Islet of Langerhans (tissue), 1 donor: Measurements from ENCODE around the gene ACAP3.

Experiments
- FAIRE-seq: peaks from one replicate; lab custom pipeline; 2011; peaks lifted over from hg19 to GRCh38; lab: Jason Lieb, UNC

The ACAP3 gene

DNA sequence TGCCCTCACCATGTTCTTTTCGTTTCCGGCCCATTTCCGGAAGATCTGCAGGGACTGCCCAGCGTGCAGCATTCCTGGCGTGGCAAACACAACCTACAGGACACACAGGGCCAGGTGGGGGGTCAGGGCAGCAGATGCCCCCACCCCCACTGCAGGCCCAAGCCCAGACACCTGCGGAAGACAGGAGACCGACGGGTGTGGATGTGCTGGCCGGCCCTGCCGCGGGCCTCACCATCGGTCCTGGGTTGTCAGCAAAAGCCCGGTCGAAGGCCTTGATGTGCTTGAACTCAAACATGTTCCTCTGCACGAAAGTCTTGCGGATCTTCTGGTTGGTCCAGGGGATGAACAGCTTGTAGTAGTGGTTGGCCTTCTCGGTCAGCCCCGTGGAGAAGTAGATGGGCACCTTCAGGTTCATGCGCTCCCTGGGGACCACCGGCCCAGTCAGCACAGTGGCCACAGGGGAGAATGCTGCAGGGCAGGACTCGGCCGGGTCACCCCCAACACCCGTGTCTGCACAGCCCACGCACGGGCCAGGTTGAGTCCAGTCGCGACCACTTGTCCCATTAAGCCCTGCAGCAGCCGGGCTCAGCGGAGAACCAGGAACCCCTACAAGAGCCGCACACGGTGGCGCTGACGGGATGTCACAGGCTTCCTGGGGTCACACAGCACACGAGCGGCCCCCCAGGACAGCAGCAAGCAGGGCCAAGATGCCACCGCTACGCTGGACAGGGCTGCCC, 5.9 kb upstream of the ACAP3 start:
- FAIRE-seq, result no peak

DNA sequence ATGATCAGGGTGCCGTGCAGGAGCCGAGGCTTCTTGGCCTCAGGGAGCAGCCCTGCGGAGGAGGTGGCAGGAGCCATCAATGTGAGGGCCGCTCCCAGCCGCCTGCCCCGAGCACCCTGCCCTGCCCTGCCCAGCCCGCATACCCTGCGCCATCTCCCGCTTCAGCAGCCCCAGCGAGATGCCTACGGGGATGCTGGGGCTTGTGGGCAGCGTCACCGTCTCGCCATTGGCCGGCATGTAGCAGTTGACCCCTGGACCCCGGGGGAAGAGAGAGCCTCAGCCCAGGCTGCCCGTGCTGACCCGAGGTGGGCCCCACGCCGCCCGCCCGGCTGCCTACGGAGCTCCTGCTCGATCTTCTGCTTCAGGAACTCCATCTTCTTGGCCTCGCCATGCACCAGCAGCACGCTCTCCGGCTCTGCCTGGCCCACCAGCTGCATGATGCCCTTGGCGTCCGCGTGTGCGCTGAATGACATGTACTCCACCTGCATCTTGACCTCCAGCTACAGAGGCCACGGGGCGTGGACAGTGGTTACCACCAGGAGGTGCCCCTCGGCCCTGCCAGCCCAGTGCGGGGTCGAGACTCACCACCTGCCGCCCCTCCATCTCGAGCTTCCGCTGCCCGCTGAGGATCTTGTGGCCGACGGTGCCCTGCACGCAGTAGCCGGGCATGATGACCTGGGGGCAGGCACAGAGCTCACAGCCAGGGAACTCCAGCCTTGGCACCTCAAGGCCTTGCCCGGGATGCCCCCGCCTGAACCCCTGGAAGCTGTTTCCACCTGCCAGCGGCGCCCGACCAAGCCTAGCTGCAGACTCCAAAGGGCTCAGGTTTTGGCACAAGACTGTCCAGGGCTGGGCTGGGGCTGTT, 5.0 kb upstream of the ACAP3 start:
- no peak for FAIRE-seq

DNA sequence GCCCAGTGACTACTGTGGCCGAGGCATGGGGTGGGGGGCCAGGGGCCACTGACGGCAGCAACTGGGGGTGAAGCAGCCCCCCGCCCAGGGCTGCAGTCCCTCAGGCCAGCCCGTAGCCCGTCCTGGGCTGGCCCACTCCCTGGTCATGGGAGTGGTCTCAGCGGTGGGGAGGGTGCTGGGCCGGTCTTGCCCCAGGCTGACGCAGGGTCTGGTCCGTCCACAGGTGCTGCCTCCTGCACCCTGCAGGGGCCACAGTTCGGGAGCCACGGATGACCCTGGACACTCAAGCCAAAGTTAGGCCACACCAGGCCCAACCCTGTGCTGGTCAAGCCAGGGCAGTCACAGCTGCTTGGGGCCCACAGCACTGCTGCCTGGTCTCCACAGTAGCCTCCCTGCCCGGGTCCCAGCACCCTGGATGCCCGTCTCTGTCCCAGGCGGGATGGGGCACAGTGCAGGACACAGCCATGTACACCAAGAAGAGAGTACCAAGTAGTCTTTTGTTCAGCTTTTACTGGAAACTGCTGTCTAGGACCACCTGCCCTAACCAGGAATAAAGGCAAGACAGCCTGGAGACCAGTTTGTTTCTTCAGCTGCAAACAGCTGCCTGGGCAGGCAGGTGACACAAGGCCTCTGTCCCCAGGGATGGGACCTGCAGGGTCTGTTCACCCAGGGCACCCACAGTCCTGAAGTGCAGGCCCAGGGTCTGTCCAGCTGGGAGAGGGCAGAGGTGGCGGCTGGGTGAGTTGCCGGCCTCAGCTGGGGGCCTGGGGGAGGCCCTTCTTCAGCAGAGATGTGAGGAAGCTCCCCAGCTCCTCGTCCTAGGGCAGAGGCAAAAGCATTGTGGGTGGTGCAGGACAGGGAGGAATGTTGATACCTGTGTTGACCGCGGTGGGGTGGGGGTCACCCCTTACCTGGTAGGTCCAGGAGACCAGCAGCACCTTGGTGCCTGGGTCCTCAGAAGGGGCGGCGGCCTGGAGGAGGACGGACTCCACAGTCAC, 3.7 kb upstream of the ACAP3 start:
- FAIRE-seq, result no peak

DNA sequence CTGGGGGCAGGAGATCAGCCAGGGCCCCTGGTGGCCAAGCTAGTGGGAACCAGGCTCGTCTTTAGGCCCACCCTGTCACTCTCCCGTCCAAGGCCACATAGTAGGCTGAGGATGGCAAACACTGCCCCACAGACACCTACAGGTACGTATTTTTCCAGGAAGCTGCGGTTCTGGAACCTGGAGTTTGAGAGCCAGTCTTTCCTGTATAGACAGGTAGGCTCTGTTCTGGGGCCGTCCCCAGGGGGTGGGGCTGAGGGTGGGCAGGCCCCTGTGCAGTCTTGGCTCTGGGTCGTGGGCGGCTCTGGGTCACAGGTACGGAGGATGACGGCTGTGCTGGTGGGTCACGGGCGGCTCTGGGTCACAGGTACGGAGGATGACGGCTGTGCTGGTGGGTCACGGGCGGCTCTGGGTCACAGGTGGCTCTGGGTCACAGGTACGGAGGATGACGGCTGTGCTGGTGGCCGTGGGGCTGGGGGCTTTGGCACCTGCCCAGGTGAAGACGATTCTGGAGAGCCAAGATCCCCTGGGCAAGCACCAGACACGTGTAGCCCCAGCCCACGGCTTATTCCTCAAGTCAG, 2.8 kb upstream of the ACAP3 start:
- no peak for FAIRE-seq

DNA sequence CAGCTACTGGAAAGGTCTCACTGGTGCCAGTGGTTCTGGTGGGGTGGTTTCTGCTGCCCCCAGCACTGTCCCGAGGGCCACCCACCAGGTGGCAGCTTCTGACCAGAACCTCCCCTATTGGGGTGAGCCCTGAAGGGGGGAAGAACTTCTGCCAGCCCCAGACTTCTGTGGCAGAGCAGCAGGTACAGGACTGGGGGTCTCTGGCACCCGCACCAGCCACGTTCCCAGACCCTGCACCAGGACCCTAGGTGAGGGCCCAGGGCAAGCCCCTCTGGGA, 2.3 kb upstream of the ACAP3 start:
- no peak for FAIRE-seq

DNA sequence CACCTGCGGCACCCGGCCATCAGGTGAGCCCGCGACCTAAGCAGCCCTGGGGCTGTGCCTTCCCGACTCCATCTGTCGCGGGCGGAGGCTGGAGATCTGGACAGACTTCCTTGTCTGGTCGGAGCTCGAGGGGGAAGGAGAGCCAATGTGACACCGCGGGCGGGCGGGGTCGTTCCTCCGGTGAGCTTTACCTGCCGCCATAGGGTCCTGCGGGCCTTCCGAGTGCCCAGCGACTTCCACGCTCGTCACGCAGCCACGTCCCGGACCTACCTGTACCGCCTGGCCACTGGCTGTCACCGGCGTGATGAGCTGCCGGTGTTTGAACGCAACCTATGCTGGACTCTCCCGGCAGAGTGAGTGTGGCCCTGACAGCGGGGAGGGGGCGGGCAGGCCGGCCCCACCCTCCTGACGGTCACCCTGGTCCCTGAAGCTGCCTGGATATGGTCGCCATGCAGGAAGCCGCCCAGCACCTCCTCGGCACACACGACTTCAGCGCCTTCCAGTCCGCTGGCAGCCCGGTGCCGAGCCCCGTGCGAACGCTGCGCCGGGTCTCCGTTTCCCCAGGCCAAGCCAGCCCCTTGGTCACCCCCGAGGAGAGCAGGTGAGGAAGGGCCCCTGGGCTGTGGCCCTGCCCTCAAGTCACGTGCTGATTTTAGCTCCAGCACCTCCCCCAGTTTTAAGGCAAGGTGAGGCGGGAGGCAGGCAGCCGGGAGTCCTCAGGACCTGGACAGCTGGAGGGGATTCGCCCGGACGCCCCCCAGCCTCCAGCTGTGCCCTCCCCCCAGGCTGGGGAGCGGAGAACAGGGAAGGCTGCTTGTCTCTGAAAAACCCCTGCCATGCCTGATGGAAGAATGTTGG, 1.8 kb upstream of the ACAP3 start:
- FAIRE-seq, result no peak

DNA sequence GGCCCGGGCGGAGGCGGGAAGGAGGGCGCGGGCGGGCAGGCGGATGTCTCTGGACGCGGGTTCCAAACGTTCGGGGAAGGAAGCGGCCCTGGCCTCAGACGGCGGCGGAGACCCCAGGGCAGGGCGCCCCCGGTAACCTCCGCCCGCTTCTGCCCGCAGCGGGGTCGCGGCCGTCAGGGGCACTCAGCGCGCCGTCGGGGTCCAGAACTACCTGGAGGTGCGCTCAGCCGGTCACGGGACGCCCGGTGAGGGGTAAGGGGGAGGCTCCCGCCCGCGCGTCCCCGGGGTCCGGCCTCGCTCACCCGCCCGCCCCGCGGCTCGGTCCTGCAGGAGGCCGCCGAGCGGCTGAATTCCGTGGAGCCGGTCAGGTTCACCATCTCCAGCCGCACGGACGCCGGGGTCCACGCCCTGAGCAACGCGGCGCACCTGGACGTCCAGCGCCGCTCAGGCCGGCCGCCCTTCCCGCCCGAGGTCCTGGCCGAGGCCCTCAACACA, 1.1 kb upstream of the ACAP3 start:
- FAIRE-seq, result no peak

DNA sequence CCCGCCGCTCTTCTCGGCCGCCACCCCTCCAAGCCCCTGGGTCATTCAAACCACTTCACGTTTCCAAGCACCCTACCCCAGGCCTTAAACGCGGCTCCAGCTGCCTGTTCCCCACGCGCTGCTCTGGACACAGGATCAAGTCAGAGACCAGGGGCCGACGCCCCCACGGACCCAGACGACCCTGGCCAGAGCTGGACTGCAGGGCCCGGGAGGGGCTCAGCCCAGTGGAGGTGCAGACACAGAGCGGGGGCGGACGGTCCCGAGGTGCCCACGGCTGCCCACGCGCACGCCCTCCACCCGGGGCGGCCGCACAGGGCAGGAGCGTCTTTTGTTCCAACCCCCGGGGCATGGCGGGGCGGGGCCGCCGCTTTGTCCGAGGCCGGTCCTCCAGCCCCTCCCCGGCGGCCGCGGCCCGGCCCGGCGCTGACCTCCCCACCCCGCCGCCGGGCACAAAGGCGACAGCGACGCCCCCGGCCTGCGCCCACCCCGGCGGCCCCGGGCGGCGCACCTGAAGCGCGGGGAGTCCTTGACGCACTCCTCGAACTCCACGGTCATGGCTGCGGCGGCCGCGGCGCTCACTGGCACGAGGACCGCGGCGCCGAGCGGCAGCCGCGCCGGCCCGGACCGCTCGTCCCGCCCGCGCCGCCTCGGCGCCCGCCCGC, 338 bp downstream of the ACAP3 start:
- no peak for FAIRE-seq

DNA sequence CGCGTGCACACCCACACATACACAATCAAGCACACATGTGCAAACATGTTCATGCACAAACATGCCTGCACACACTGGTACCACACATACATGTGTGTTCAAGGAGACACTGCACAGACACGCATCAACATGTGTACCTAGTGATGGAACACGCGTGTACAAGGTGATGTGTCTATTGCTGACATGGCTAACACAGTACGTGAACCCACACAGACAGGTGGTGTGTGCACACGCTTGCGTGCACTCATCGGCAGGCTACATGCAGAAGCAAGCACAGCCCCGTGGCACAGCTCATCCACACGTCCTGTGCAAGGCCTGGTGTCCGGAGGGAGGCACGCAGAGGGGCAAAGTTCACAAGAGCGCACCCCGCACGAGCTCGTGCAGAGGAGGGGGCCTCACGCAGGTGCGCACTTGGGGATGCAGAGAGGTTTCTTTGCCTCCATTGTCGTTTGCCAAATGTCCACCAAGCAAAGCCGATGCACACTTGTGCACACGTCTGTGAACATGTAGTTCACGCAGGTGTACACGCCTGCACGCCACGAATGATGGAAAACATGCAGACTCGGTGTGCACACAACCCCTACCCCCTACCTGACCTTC, 969 bp downstream of the ACAP3 start:
- FAIRE-seq, result no peak

DNA sequence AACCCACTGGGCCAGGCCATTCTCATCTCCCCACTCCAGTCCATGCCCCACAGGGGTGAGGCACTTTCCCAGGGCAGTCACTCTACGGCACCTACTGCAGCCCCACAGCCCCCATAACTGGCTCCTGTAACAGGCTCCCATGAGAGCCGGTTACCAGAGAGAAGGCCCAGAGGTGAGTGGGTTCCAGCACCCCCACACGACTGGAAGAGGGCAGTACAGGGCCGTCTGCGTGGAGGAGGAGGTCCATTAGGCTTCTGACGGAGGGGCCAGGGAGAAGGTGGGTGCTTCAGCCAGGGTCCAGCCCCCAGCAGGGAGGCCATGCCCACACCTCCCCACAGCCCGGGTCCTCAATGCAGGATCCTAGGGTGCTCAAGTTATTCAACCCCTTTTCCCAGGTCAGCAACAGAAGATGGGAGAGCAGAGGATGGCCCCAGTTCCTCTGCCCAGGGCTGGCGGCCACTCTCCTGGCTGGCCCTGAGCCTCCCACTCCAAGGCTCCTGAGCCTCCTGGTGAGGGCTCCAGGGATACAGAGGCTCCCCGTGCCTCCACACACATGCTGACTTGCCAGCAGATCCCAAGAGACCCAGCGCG, 1.6 kb downstream of the ACAP3 start:
- FAIRE-seq, result no peak

DNA sequence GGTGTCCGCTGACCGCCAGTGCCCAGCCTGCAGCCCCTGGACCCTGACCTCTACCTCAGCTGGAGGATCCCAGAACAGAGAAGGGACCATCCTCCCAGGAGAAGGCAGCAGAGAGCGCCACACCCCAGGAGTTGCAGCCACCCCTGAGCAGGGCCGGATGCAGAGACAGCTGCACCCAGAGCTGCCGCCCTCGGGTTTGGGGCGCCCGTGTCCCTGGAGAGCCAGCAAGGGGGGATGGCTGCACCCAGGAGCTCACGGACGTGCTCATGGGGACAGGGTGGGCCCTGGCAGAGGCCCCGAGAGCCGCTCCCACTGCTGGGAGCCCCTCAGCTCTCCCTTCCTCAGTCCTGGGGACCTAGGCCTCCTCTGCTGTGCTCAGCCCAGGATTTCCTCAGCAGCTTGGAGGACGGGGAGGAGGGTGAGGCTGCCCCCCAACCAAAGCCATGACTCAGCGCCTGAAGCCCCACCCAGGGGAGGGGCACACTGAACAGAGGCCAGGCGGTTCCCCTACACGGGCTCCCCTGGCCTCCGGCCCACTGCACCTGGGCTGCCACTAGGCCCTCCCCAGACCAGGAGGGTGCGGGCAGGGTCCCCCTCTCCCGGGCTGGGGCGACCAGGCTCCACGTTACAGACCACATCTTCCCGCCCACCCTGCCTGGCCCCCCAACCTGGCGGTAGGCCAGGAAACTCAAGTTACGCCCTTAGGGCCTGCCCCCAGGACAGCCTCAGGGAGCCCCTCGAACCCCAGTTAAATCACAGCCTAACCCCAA, 2.2 kb downstream of the ACAP3 start:
- FAIRE-seq, result no peak

DNA sequence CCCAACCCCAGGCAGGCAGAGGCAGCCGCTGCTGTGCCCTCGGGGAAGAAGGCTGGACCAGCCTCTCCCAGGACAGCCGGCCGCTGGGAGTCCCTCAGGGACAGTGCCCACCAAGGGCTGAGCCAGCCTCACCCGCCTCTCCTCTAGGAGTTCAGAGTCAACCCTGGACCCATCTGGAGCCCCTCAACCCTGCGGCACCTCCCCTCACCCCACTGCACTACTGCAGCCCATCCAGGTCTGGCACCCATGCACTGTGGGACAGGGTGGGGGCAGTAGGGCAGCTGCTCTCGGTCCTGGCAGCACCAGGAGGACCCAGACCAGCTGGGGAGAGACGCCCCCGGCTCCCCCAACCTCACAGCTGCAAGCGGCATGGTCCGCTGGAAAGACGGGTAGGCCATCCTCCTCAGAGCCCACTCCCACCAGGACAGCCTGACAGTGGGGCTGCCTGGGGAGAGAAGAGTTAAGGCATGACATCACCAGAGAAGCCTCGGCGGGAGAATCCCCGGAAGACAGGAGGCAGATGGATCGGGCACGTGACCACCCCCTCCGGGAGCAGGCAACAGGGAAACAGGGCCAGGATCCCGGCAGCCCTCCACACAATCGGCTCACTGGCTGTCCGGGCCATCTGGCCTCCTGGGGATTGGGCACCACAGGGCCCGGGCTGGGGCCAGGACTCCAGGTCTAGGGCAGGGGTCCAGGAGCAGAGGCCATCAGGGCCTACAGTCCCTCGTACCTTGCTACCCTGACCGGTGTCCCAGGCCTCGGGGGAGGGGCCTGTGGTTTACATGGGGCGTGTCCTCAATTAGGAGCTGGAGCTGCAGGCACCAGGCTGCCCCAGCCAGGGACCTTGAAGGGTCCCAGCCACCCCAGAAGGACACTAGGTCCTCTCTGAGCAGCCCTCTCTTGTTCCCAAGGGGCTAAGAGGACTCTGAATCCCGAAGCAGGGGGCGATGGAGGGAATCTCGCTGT, 3.1 kb downstream of the ACAP3 start:
- FAIRE-seq, result peak; percentile 90

DNA sequence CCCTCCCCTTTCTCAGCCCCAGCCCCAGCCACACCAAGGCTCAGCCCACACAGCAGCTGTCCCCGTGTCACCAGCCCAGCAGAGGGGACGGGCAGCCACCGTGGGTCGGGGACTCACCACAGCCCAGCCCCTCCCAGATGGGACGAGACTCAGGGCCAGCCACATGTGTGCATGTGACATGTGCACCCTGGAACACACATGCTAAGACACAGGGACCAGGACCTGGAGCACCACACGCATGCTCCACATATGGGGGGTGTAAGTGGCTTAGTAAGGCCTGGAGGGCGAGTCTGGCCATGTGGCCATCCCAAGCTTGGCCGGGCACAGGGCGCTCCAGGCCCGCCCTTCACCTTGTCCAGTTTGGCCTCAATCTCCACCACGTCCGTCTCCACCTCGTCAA, 4.0 kb downstream of the ACAP3 start:
- no peak for FAIRE-seq

DNA sequence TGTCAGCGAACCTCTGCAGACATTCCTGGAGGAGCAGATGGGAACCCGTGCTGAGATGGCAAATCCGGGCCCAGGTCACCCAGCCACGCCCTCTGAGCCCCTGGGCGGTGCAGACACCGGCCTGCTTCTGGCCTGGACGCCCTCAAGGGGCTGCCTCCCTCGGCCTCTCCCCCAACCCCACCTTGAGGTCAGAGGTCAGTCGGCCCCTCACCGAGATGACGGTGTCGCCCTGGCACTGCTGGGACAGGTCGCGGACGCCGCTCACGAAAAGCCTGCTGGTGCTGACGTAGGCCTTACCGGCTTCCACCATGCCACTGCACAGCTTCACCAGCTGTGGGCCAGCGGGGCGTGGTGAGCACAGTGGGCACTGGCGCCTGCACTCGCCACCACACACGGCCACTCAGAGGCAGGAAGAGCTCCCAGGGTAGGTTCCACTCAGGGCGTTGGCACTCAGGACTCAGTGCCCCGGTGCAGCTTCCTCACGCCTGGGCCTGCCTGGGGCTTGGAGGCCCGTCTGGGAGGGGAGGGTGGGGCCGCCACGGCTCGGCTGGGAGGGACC, 4.7 kb downstream of the ACAP3 start:
- FAIRE-seq, result no peak

DNA sequence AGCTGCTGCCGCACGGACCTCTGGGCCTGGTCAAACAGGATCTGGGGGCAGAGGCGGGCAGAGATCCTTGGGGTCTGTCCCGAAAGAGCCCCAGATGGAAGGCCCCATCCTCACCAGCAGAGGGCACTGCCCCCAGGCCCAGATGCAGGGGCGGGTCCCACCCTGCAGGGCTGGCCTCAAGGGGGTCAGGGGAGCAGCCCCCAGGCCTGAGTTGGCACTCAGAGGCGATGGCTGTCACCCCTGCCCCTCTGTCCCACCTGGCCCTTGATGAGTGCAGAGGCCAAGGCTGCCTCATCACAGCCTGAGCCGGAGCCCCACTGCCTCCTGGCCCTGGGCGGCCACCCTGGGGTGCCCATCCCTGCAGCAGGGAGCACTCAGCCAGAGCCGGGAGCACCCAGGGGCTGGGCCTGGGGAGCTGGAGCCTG, 5.7 kb downstream of the ACAP3 start:
- no peak for FAIRE-seq

DNA sequence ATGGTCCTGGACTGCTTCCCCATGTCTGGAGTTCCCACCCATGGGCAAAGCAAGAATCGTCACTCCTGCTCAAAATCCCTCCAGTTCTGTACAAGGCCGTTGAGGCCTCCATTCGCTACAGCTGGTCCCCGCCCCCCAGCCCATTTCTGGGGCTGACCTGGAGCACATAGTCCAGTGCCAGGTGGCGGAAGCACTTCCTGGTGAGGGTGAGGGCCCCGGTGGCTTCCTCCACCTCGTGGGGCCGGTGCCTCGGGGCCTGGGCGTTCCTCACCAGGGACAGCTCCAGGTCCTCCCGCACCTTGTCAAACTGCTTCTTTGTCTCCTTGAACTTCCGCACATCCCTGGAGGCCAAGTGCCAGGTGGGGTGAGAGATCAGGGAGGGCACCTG, 7.4 kb downstream of the ACAP3 start:
- no peak for FAIRE-seq

DNA sequence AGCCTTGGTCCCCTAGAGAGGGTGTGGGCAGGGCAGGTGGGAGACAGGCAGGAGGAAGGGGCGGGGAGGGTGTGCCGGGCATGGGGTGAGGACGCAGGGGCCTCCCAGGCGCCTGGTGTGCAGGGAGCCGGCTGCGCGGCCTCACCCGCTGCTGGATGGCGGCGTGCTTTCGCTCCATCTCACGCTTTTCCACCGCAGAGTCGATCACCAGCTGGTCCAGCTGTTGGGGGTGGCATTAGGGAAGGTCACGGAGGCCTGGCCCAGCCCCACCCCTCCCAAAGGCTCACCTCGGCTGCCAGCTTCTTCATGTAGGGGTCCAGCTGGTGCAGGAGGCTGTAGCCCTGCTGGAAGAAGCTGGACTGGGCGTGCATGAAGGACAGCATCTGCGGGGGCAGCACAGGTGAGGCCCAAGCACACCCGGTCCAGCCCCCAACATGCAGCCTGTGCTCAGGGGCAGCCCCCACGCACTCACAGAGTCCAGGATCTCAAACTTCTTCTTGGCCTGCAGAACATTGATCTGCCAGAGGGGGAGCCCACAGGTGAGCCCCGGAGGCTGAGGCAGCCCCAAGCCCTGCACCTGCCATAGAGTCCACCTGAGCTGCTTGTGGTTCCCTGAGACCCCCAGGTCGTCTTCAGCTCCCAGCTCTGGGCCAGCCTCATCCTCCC, 7.9 kb downstream of the ACAP3 start:
- no peak for FAIRE-seq
